Adrenal gland (tissue), 5 donors: ENCODE results near the gene RBM28.

Experiments
- CTCF ChIP-seq, 6 experiments: fragments of 450-650 bp in 4 of 6; fragments of 200-600 bp in 2 of 6; sonication (generic) in 1 of 6; IDR thresholded peaks; 1 replicate in 5 of 6; 2 replicates in 1 of 6; pipeline versions ENCODE4 v1.5.1 to v1.8.0; 2016 to 2021; ENCODE audit warnings: antibody characterized with exemption in 6 of 6, mild to moderate bottlenecking in 2 of 6, moderate library complexity in 1 of 6
- POLR2A ChIP-seq, 2 donors: fragments of 450-650 bp; IDR thresholded peaks; one replicate each; pipeline ENCODE4 v1.6.1; 2017; ENCODE audit warnings: antibody characterized with exemption in 2 of 2, mild to moderate bottlenecking in 2 of 2, moderate library complexity in 1 of 2
- donor health status: DM: no; HTN: no; CAD: no.

- no peak for TF ChIP-seq POLR2A (IDR thresholded peaks at IDR 0.05)
- no peak for TF ChIP-seq CTCF (IDR thresholded peaks at IDR 0.05)
Measured at GRCh38 chr7:128264477-128264876, 79.2 kb downstream of the RBM28 start.
